ENCODE results near the gene GOLPH3L. TPM values are rescaled to one million over a fixed set of nuclear protein-coding genes. Genes with fewer than 3 reads are reported as not detected.

The GOLPH3L gene
- total and polyA plus RNA-seq, 2 of the 13 experiments (the other 11 are each of a cell fraction or from before 2014, with no cell fraction given) = 8.2 to 12.8 TPM

DNA sequence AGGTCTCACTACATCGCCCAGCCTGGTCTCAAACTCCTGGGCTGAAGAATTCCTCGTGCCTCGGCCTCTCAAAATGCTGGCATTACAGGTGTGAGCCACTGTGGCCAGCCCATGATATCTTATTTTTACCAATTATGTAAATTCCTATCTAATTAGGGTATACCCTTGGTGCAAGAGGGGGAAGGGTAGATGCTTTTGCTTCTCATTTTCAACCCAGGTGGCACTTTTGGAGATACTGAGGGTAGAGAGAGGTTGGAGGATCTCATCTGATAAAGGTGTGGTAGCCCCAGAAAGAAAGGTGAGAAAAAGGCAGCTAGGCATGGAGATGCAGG lies 85.0 kb downstream of the GOLPH3L start (continued):
- no peak for TF ChIP-seq MTA1 (CRISPR knock-in tag; IDR thresholded peaks at IDR 0.05; ENCODE audit: borderline replicate concordance)
- 0 out of 2 replicates have a peak, but pooled peaks have one; percentile 3 for TF ChIP-seq CCDC6 (CRISPR knock-in tag; IDR thresholded peaks at IDR 0.05)
- TF ChIP-seq NR2F6 (IDR thresholded peaks at IDR 0.05) = no peak
- no peak for TF ChIP-seq NR2F6 (CRISPR knock-in tag; IDR thresholded peaks at IDR 0.05)
- TF ChIP-seq ZBTB46 (CRISPR knock-in tag; IDR thresholded peaks at IDR 0.05; ENCODE audit: borderline replicate concordance) = no peak
- no peak for TF ChIP-seq ZNF101 (CRISPR knock-in tag; IDR thresholded peaks at IDR 0.05; ENCODE audit: borderline replicate concordance, low read depth)
- no peak for TF ChIP-seq SP5 (CRISPR knock-in tag; IDR thresholded peaks at IDR 0.05; ENCODE audit: borderline replicate concordance, low read depth)
- no peak for TF ChIP-seq ADNP (CRISPR knock-in tag; IDR thresholded peaks at IDR 0.05)
- TF ChIP-seq ELF3 (CRISPR knock-in tag; IDR thresholded peaks at IDR 0.05) = no peak
- no peak for TF ChIP-seq DR1 (CRISPR knock-in tag; IDR thresholded peaks at IDR 0.05)
- TF ChIP-seq, protein P1, sequence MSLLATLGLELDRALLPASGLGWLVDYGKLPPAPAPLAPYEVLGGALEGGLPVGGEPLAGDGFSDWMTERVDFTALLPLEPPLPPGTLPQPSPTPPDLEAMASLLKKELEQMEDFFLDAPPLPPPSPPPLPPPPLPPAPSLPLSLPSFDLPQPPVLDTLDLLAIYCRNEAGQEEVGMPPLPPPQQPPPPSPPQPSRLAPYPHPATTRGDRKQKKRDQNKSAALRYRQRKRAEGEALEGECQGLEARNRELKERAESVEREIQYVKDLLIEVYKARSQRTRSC (CRISPR knock-in tag; IDR thresholded peaks at IDR 0.05; ENCODE audit: low read depth) = no peak
- TF ChIP-seq, protein P2, sequence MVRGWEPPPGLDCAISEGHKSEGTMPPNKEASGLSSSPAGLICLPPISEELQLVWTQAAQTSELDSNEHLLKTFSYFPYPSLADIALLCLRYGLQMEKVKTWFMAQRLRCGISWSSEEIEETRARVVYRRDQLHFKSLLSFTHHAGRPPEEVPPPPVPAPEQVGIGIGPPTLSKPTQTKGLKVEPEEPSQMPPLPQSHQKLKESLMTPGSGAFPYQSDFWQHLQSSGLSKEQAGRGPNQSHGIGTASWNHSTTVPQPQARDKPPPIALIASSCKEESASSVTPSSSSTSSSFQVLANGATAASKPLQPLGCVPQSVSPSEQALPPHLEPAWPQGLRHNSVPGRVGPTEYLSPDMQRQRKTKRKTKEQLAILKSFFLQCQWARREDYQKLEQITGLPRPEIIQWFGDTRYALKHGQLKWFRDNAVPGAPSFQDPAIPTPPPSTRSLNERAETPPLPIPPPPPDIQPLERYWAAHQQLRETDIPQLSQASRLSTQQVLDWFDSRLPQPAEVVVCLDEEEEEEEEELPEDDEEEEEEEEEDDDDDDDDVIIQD (CRISPR knock-in tag; IDR thresholded peaks at IDR 0.05; ENCODE audit: low read depth) = no peak
- TF ChIP-seq SIX1 (CRISPR knock-in tag; IDR thresholded peaks at IDR 0.05; ENCODE audit: borderline replicate concordance) = no peak
- no peak for TF ChIP-seq NFE2L2 (IDR thresholded peaks at IDR 0.05; ENCODE audit: low read length)
- no peak for TF ChIP-seq IRF2 (CRISPR knock-in tag; IDR thresholded peaks at IDR 0.05)
- TF ChIP-seq SP140L (CRISPR knock-in tag; IDR thresholded peaks at IDR 0.05; ENCODE audit: borderline replicate concordance) = 0 out of 2 replicates have a peak, but pooled peaks have one; percentile 9
- no peak for TF ChIP-seq ZNF777 (CRISPR knock-in tag; IDR thresholded peaks at IDR 0.05)
- no peak for TF ChIP-seq ZC3H13 (CRISPR knock-in tag; IDR thresholded peaks at IDR 0.05)
- no peak for TF ChIP-seq NAIF1 (CRISPR knock-in tag; IDR thresholded peaks at IDR 0.05; ENCODE audit: borderline replicate concordance)
- TF ChIP-seq PAXIP1 (CRISPR knock-in tag; conservative IDR thresholded peaks at IDR 0.05) = no peak
- no peak for TF ChIP-seq NFATC3 (CRISPR knock-in tag; IDR thresholded peaks at IDR 0.05)
- TF ChIP-seq HNF4A (CRISPR knock-in tag; IDR thresholded peaks at IDR 0.05) = no peak
- 0 out of 2 replicates have a peak, but pooled peaks have one; percentile 13 for TF ChIP-seq NFIC (IDR thresholded peaks at IDR 0.05; ENCODE audit: low read length)
- TF ChIP-seq ZNF547 (CRISPR knock-in tag; IDR thresholded peaks at IDR 0.05) = no peak
- no peak for TF ChIP-seq BRD4 (CRISPR knock-in tag; IDR thresholded peaks at IDR 0.05)
- TF ChIP-seq ZNF83 (CRISPR knock-in tag; IDR thresholded peaks at IDR 0.05; ENCODE audit: borderline replicate concordance) = no peak
- 0 out of 2 replicates have a peak, but pooled peaks have one; percentile 7 for TF ChIP-seq CHD4 (IDR thresholded peaks at IDR 0.05; ENCODE audit: borderline replicate concordance, low read length)
